HCT116 (cell line): ENCODE results near the gene ABCG5.

ENCODE experiments used
- CEBPB ChIP-seq: IDR thresholded peaks from 2 replicates; pipeline ENCODE4 v1.6.1; 2012; ENCODE audit warnings: low read depth
- ELF1 ChIP-seq: IDR thresholded peaks from 2 replicates; pipeline ENCODE4 v1.6.1; 2012; ENCODE audit warnings: low read depth, borderline replicate concordance
- EZH2 ChIP-seq: fragments of 200-600 bp; sonication (generic); IDR thresholded peaks from 2 replicates; pipeline ENCODE4 v1.6.1; 2017; ENCODE audit warnings: antibody characterized with exemption, mixed run types
- EZH2phosphoT487 ChIP-seq: fragments of 200-600 bp; IDR thresholded peaks from 2 replicates; pipeline ENCODE4 v1.6.1; 2018; ENCODE audit warnings: antibody characterized with exemption, borderline replicate concordance
- JUND ChIP-seq: IDR thresholded peaks from 2 replicates; pipeline ENCODE4 v1.6.1; 2012
- POLR2A ChIP-seq: IDR thresholded peaks from 2 replicates; pipeline ENCODE4 v1.7.0; 2011; ENCODE audit warnings: borderline replicate concordance; ENCODE audit not compliant: insufficient read depth, insufficient read length; ENCODE audit errors: extremely low read depth
- ZFX ChIP-seq: fragments of 450-650 bp; IDR thresholded peaks from 2 replicates; pipeline ENCODE4 v1.6.1; 2017
- TF ChIP-seq, protein P1 (sequence below): IDR thresholded peaks from 2 replicates; pipeline ENCODE4 v1.6.1; 2012; ENCODE audit warnings: low read depth
- TF ChIP-seq, protein P2 (sequence below), 3 experiments: fragments of 200-600 bp in 1 of 3; sonication (generic) in 1 of 3; IDR thresholded peaks in 2 of 3; conservative IDR thresholded peaks in 1 of 3; 2 replicates each; pipeline ENCODE4 v1.5.1; 2012 to 2017; ENCODE audit warnings: low read depth in 2 of 3, low read length in 2 of 3, antibody characterized with exemption in 1 of 3, borderline replicate concordance in 1 of 3, control low read depth in 1 of 3, mild to moderate bottlenecking in 1 of 3, mixed read lengths in 1 of 3, mixed run types in 1 of 3, moderate library complexity in 1 of 3; ENCODE audit not compliant: insufficient read depth in 1 of 3
- TF ChIP-seq, protein P3 (sequence below): IDR thresholded peaks from 2 replicates; pipeline ENCODE4 v1.6.1; 2012
- TF ChIP-seq, protein P4 (sequence below): IDR thresholded peaks from 2 replicates; pipeline ENCODE4 v1.6.1; 2012

DNA sequence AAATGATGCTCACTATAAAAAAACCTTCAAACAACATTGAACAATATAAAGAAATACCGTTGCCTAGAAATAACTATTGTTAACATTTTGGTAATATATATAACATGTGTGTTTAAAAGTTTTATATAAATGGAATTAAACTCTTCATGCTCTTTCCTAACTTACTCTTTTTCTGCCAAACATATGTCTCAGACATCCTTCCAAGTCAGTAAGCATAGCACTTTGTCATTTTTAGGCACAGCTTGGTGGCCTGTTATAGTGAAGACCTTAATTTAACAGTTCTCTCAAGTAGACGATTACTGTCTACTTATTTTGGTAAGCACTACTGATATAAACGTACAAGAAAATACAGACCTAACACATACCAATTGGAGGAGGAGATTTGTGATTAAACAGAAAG lies 23.9 kb downstream of the ABCG5 start:
- TF ChIP-seq CEBPB, result no peak
- TF ChIP-seq, protein P1, sequence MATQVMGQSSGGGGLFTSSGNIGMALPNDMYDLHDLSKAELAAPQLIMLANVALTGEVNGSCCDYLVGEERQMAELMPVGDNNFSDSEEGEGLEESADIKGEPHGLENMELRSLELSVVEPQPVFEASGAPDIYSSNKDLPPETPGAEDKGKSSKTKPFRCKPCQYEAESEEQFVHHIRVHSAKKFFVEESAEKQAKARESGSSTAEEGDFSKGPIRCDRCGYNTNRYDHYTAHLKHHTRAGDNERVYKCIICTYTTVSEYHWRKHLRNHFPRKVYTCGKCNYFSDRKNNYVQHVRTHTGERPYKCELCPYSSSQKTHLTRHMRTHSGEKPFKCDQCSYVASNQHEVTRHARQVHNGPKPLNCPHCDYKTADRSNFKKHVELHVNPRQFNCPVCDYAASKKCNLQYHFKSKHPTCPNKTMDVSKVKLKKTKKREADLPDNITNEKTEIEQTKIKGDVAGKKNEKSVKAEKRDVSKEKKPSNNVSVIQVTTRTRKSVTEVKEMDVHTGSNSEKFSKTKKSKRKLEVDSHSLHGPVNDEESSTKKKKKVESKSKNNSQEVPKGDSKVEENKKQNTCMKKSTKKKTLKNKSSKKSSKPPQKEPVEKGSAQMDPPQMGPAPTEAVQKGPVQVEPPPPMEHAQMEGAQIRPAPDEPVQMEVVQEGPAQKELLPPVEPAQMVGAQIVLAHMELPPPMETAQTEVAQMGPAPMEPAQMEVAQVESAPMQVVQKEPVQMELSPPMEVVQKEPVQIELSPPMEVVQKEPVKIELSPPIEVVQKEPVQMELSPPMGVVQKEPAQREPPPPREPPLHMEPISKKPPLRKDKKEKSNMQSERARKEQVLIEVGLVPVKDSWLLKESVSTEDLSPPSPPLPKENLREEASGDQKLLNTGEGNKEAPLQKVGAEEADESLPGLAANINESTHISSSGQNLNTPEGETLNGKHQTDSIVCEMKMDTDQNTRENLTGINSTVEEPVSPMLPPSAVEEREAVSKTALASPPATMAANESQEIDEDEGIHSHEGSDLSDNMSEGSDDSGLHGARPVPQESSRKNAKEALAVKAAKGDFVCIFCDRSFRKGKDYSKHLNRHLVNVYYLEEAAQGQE, result no peak
- no peak for TF ChIP-seq JUND
- TF ChIP-seq, protein P2, sequence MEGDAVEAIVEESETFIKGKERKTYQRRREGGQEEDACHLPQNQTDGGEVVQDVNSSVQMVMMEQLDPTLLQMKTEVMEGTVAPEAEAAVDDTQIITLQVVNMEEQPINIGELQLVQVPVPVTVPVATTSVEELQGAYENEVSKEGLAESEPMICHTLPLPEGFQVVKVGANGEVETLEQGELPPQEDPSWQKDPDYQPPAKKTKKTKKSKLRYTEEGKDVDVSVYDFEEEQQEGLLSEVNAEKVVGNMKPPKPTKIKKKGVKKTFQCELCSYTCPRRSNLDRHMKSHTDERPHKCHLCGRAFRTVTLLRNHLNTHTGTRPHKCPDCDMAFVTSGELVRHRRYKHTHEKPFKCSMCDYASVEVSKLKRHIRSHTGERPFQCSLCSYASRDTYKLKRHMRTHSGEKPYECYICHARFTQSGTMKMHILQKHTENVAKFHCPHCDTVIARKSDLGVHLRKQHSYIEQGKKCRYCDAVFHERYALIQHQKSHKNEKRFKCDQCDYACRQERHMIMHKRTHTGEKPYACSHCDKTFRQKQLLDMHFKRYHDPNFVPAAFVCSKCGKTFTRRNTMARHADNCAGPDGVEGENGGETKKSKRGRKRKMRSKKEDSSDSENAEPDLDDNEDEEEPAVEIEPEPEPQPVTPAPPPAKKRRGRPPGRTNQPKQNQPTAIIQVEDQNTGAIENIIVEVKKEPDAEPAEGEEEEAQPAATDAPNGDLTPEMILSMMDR (IDR thresholded peaks at IDR 0.05 in 2 of 3, conservative IDR thresholded peaks at IDR 0.05 in 1 of 3; ENCODE audit: borderline replicate concordance in 1 of 3, insufficient read depth in 1 of 3, low read depth in 2 of 3, low read length in 2 of 3), result no peak
- no peak for TF ChIP-seq ELF1
- TF ChIP-seq ZFX, result no peak
- no peak for TF ChIP-seq EZH2phosphoT487
- TF ChIP-seq POLR2A, result no peak
- TF ChIP-seq, protein P3, sequence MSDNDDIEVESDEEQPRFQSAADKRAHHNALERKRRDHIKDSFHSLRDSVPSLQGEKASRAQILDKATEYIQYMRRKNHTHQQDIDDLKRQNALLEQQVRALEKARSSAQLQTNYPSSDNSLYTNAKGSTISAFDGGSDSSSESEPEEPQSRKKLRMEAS, result no peak
- no peak for TF ChIP-seq EZH2
- TF ChIP-seq, protein P4, sequence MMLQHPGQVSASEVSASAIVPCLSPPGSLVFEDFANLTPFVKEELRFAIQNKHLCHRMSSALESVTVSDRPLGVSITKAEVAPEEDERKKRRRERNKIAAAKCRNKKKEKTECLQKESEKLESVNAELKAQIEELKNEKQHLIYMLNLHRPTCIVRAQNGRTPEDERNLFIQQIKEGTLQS, result no peak
